Fibroblast of lung (primary cell): Measurements from ENCODE around the gene AMOTL1. TPM values are rescaled to one million over a fixed set of nuclear protein-coding genes. Genes with fewer than 3 reads are reported as not detected.

Experiments used
- DNase-seq, 2 donors: peaks; one replicate each; pipeline versions ENCODE4 v3.0.0 to v3.0.0-alpha.2; 2010; ENCODE audit warnings: low read depth in 2 of 2
- H2AFZ ChIP-seq: 2 replicates; pipeline ENCODE4 v1.5.1; 2012; ENCODE audit warnings: low read length, control low read depth, inconsistent platforms
- H3K27ac ChIP-seq: 2 replicates; pipeline ENCODE4 v1.5.1; 2011; ENCODE audit warnings: low read length, control low read depth; ENCODE audit not compliant: insufficient read depth
- H3K27me3 ChIP-seq: 2 replicates; pipeline ENCODE4 v1.5.1; 2011; ENCODE audit warnings: mild to moderate bottlenecking, low read length; ENCODE audit not compliant: control insufficient read depth, insufficient read depth
- H3K36me3 ChIP-seq: 2 replicates; pipeline ENCODE4 v1.5.1; 2011; ENCODE audit warnings: low read length; ENCODE audit not compliant: control insufficient read depth, insufficient read depth
- H3K4me1 ChIP-seq: 2 replicates; pipeline ENCODE4 v1.5.1; 2011; ENCODE audit warnings: low read length; ENCODE audit not compliant: control insufficient read depth, insufficient read depth; ENCODE audit errors: extremely low read depth
- H3K4me2 ChIP-seq: 2 replicates; pipeline ENCODE4 v1.5.1; 2011; ENCODE audit warnings: low read length, control low read depth; ENCODE audit not compliant: insufficient read depth; ENCODE audit errors: extremely low read depth
- H3K4me3 ChIP-seq, 4 experiments: fragments of 200-600 bp in 1 of 4; sonication (generic) in 1 of 4; replicated peaks in 1 of 4; 2 replicates each; pipeline ENCODE4 v1.5.1; 2011 to 2016; ENCODE audit warnings: low read length in 4 of 4, low read depth in 3 of 4, mild to moderate bottlenecking in 3 of 4, control low read depth in 2 of 4, inconsistent platforms in 1 of 4, mixed read lengths in 1 of 4; ENCODE audit not compliant: insufficient read depth in 1 of 4; ENCODE audit errors: control extremely low read depth in 1 of 4
- H3K79me2 ChIP-seq: 2 replicates; pipeline ENCODE4 v1.5.1; 2012; ENCODE audit warnings: mild to moderate bottlenecking, low read length, inconsistent platforms; ENCODE audit not compliant: control insufficient read depth, insufficient read depth
- H3K9ac ChIP-seq: 2 replicates; pipeline ENCODE4 v1.5.1; 2011; ENCODE audit warnings: mild to moderate bottlenecking, low read length, control low read depth; ENCODE audit not compliant: insufficient read depth
- H3K9me3 ChIP-seq: 2 replicates; pipeline ENCODE4 v1.5.1; 2012; ENCODE audit warnings: low read depth, low read length; ENCODE audit not compliant: control insufficient read depth, insufficient read depth
- H4K20me1 ChIP-seq: 2 replicates; pipeline ENCODE4 v1.5.1; 2011; ENCODE audit warnings: low read length; ENCODE audit not compliant: control insufficient read depth, insufficient read depth; ENCODE audit errors: extremely low read depth
- CTCF ChIP-seq, 2 donors: IDR thresholded peaks in 1 of 2; conservative IDR thresholded peaks in 1 of 2; 1 replicate in 1 of 2; 2 replicates in 1 of 2; pipeline ENCODE4 v1.5.1; 2011 to 2012; ENCODE audit warnings: low read length in 2 of 2, control low read depth in 1 of 2, inconsistent platforms in 1 of 2, low read depth in 1 of 2, mild to moderate bottlenecking in 1 of 2
- EZH2 ChIP-seq: IDR thresholded peaks from 2 replicates; pipeline ENCODE4 v1.5.1; 2012; ENCODE audit warnings: low read length, control low read depth, mild to moderate bottlenecking; ENCODE audit errors: missing control alignments
- polyA plus RNA-seq, 2 donors: library from polyadenylated mRNA; depleted of rRNA in 1 of 2; stranded (reverse) in 1 of 2; unstranded in 1 of 2; fragments of >200 nt; gene quantifications; 2 replicates each; pipeline ENCODE4 v1.2.1, GENCODE V29; 2011 to 2012; ENCODE audit warnings: missing spikeins in 1 of 2
- total RNA-seq: library from RNA; depleted of rRNA; stranded (reverse); fragments of >200 nt; gene quantifications from 2 replicates; pipeline ENCODE4 v1.2.1, GENCODE V29; 2014

The AMOTL1 gene
- total and polyA plus RNA-seq, 2 donors (not counting 1 experiment from before 2014, with no cell fraction given), result 38.0 to 63.7 TPM

- no peak overlapping the region for H2AFZ ChIP-seq
- DNase-seq, result peak; percentile 62 to 84
- no peaks in the 10 kb centered on the region for H4K20me1 ChIP-seq
- peaks cover 5% of the 10 kb centered on the region for H3K4me1 ChIP-seq
- H3K9ac ChIP-seq, result no peak overlapping the region
- TF ChIP-seq CTCF (conservative IDR thresholded peaks at IDR 0.05 in 1 of 2, IDR thresholded peaks at IDR 0.05 in 1 of 2; ENCODE audit: low read depth in 1 of 2, low read length in 2 of 2) (no peak), EZH2 (no peak)
- no peaks in the 10 kb centered on the region for H3K27me3 ChIP-seq
- H3K36me3 ChIP-seq, result no peaks in the 10 kb centered on the region
- H3K4me3 ChIP-seq, result no peak overlapping the region
- H3K9me3 ChIP-seq, result no peaks in the 10 kb centered on the region
- H3K27ac ChIP-seq, result peak overlapping the region; percentile 24
- peaks cover 61% of the 10 kb centered on the region for H3K79me2 ChIP-seq
- peak overlapping the region; percentile 41 for H3K4me2 ChIP-seq
Measured at GRCh38 chr11:94781837-94782236, 13.7 kb downstream of the AMOTL1 start.

GRCh38 chr11:94782446-94782845 is 14.3 kb downstream of the AMOTL1 start:
- no peaks in the 10 kb centered on the region for H3K9me3 ChIP-seq
- no peaks in the 10 kb centered on the region for H4K20me1 ChIP-seq
- peak overlapping the region; percentile 41 for H3K4me2 ChIP-seq
- TF ChIP-seq CTCF (conservative IDR thresholded peaks at IDR 0.05 in 1 of 2, IDR thresholded peaks at IDR 0.05 in 1 of 2; ENCODE audit: low read depth in 1 of 2, low read length in 2 of 2), result no peak
- no peak overlapping the region for H3K27ac ChIP-seq
- H3K4me1 ChIP-seq, result peaks cover 5% of the 10 kb centered on the region
- H3K36me3 ChIP-seq, result no peaks in the 10 kb centered on the region
- no peak overlapping the region for H3K4me3 ChIP-seq
- H2AFZ ChIP-seq, result no peak overlapping the region
- no peaks in the 10 kb centered on the region for H3K27me3 ChIP-seq
- no peak for DNase-seq
- H3K79me2 ChIP-seq, result peaks cover 66% of the 10 kb centered on the region
- H3K9ac ChIP-seq, result no peak overlapping the region

GRCh38 chr11:94784884-94785283 is 16.7 kb downstream of the AMOTL1 start:
- H3K36me3 ChIP-seq, result no peaks in the 10 kb centered on the region
- no peaks in the 10 kb centered on the region for H4K20me1 ChIP-seq
- H3K9ac ChIP-seq, result no peak overlapping the region
- H3K27ac ChIP-seq, result no peak overlapping the region
- peaks cover 17% of the 10 kb centered on the region for H3K4me1 ChIP-seq
- peaks cover 61% of the 10 kb centered on the region for H3K79me2 ChIP-seq
- no peak overlapping the region for H3K4me2 ChIP-seq
- TF ChIP-seq CTCF (conservative IDR thresholded peaks at IDR 0.05 in 1 of 2, IDR thresholded peaks at IDR 0.05 in 1 of 2; ENCODE audit: low read depth in 1 of 2, low read length in 2 of 2) (no peak), EZH2 (no peak)
- H3K9me3 ChIP-seq, result no peaks in the 10 kb centered on the region
- H3K4me3 ChIP-seq, result no peak overlapping the region
- no peak overlapping the region for H2AFZ ChIP-seq
- H3K27me3 ChIP-seq, result no peaks in the 10 kb centered on the region
- DNase-seq, result no peak
